GM23338 (cell line): Measurements from ENCODE around the gene TFDP1. TPM values are rescaled to one million over a fixed set of nuclear protein-coding genes. Genes with fewer than 3 reads are reported as not detected.

Source experiments
- ATAC-seq: fragments of 200-7000 bp; cut with Tn5 transposase; 3 replicates; pipeline ENCODE4 v1.9.1; 2020
- DNase-seq: peaks from one replicate; pipeline ENCODE4 v3.0.0-alpha.2; 2015; ENCODE audit warnings: low spot score
- H2AFZ ChIP-seq: fragments of 200-600 bp; sonication (generic); 2 replicates; pipeline ENCODE4 v1.8.0; 2016; ENCODE audit warnings: antibody characterized with exemption, mild to moderate bottlenecking, moderate library complexity
- H3F3A ChIP-seq: fragments of 200-600 bp; sonication (generic); replicated peaks from 2 replicates; pipeline ENCODE4 v1.8.0; 2017; ENCODE audit warnings: antibody characterized with exemption, mixed run types, low read depth
- H3K27ac ChIP-seq: fragments of 200-600 bp; sonication (generic); 2 replicates; pipeline ENCODE4 v1.6.1; 2016; ENCODE audit warnings: low read depth
- H3K27me3 ChIP-seq: fragments of 200-600 bp; sonication (generic); 2 replicates; pipeline ENCODE4 v1.8.0; 2016; ENCODE audit warnings: mild to moderate bottlenecking, mixed run types, moderate library complexity; ENCODE audit not compliant: insufficient read depth
- H3K36me3 ChIP-seq: fragments of 200-600 bp; sonication (generic); 2 replicates; pipeline ENCODE4 v1.8.0; 2016; ENCODE audit warnings: mild to moderate bottlenecking; ENCODE audit not compliant: insufficient read depth
- H3K4me1 ChIP-seq: fragments of 200-600 bp; sonication (generic); 2 replicates; pipeline ENCODE4 v1.8.0; 2016; ENCODE audit warnings: mild to moderate bottlenecking, moderate library complexity; ENCODE audit not compliant: insufficient read depth
- H3K4me2 ChIP-seq: fragments of 200-600 bp; sonication (generic); 2 replicates; pipeline ENCODE4 v1.7.1; 2017; ENCODE audit warnings: mixed run types
- H3K4me3 ChIP-seq: fragments of 200-600 bp; sonication (generic); 2 replicates; pipeline ENCODE4 v1.6.1; 2016; ENCODE audit warnings: mixed run types
- H3K79me2 ChIP-seq: fragments of 200-600 bp; sonication (generic); replicated peaks from 2 replicates; pipeline ENCODE4 v1.8.0; 2017; ENCODE audit warnings: mild to moderate bottlenecking; ENCODE audit not compliant: insufficient read depth
- H3K9me2 ChIP-seq: fragments of 200-600 bp; sonication (generic); 2 replicates; pipeline ENCODE4 v1.8.0; 2017; ENCODE audit not compliant: insufficient read depth
- H4K20me1 ChIP-seq: fragments of 200-600 bp; sonication (generic); replicated peaks from 2 replicates; pipeline ENCODE4 v1.8.0; 2017; ENCODE audit warnings: mild to moderate bottlenecking; ENCODE audit not compliant: insufficient read depth
- H3K27ac Mint-ChIP-seq: 2 replicates; pipeline ENCODE4 v1.8.0; 2020; ENCODE audit warnings: inconsistent platforms, mild to moderate bottlenecking, moderate library complexity, mixed read lengths
- H3K27me3 Mint-ChIP-seq: 3 replicates; pipeline ENCODE4 v1.8.0; 2022; ENCODE audit warnings: low read depth, mild to moderate bottlenecking, moderate library complexity, mixed read lengths, inconsistent platforms; ENCODE audit not compliant: insufficient read depth, poor library complexity
- H3K36me3 Mint-ChIP-seq: 3 replicates; pipeline ENCODE4 v1.8.0; 2021; ENCODE audit warnings: low read depth, mild to moderate bottlenecking, inconsistent platforms, moderate library complexity, mixed read lengths
- H3K4me1 Mint-ChIP-seq: 3 replicates; pipeline ENCODE4 v1.8.0; 2020; ENCODE audit warnings: mild to moderate bottlenecking, inconsistent platforms, mixed read lengths
- H3K4me3 Mint-ChIP-seq: 3 replicates; pipeline ENCODE4 v1.8.0; 2021; ENCODE audit warnings: moderate library complexity, mild to moderate bottlenecking, inconsistent platforms, mixed read lengths
- H3K9me3 Mint-ChIP-seq: 3 replicates; pipeline ENCODE4 v1.8.0; 2020; ENCODE audit warnings: moderate library complexity, mild to moderate bottlenecking, inconsistent platforms, mixed read lengths
- CREB1 ChIP-seq: fragments of 250-450 bp; sonication (Bioruptor Pico); IDR thresholded peaks from 2 replicates; pipeline ENCODE4 v1.5.0; 2020; ENCODE audit warnings: low read depth, mild to moderate bottlenecking, moderate library complexity
- ETS1 ChIP-seq: IDR thresholded peaks from 2 replicates; pipeline ENCODE4 v1.6.1; 2016; ENCODE audit warnings: antibody characterized with exemption
- EZH2 ChIP-seq: fragments of 200-600 bp; sonication (generic); IDR thresholded peaks from one replicate; pipeline ENCODE4 v1.8.0; 2017; ENCODE audit warnings: antibody characterized with exemption, mild to moderate bottlenecking, low read depth; ENCODE audit not compliant: unreplicated experiment
- JUNB ChIP-seq: IDR thresholded peaks from one replicate; pipeline ENCODE4 v1.6.1; 2016; ENCODE audit warnings: antibody characterized with exemption; ENCODE audit not compliant: unreplicated experiment
- NANOG ChIP-seq: IDR thresholded peaks from 2 replicates; pipeline ENCODE4 v1.6.1; 2016; ENCODE audit warnings: antibody characterized with exemption, borderline replicate concordance
- STAT1 ChIP-seq: IDR thresholded peaks from one replicate; pipeline ENCODE4 v1.6.1; 2016; ENCODE audit warnings: antibody characterized with exemption; ENCODE audit not compliant: unreplicated experiment
- ZNF114 ChIP-seq: fragments of 250-450 bp; sonication (Bioruptor Pico); IDR thresholded peaks from 2 replicates; pipeline ENCODE4 v1.5.0; 2020; ENCODE audit warnings: mild to moderate bottlenecking, moderate library complexity
- ZNF331 ChIP-seq: fragments of 250-450 bp; sonication (Bioruptor Pico); IDR thresholded peaks from 2 replicates; pipeline ENCODE4 v1.5.0; 2020; ENCODE audit warnings: low read depth, mild to moderate bottlenecking, moderate library complexity
- polyA plus RNA-seq: library from polyadenylated mRNA; unstranded; fragments of >200 nt; fragmentation: Nextera tagmentation; extraction: Ambion mirVana; gene quantifications from 2 replicates; pipeline ENCODE4 v1.2.1, GENCODE V29; 2016
- total RNA-seq: library from RNA; depleted of rRNA; stranded (reverse); fragments of >200 nt; shearing (Covaris generic); gene quantifications from 2 replicates; pipeline ENCODE4 v1.2.3, GENCODE V29; 2014
- TF ChIP-seq, protein P1 (sequence below): IDR thresholded peaks from one replicate; pipeline ENCODE4 v1.6.1; 2018; ENCODE audit warnings: antibody characterized with exemption; ENCODE audit not compliant: unreplicated experiment
- TF ChIP-seq, protein P2 (sequence below), 2 experiments: fragments of 200-600 bp in 1 of 2; sonication (generic) in 1 of 2; conservative IDR thresholded peaks; 2 replicates each; pipeline versions ENCODE4 v1.5.1 to v1.6.1; 2016 to 2017; ENCODE audit warnings: antibody characterized with exemption in 2 of 2, low read depth in 2 of 2, mild to moderate bottlenecking in 2 of 2, moderate library complexity in 1 of 2

TFDP1 gene
- total and polyA plus RNA-seq, 2 experiments from 2014 or later, result 42.9 to 80.0 TPM

DNA sequence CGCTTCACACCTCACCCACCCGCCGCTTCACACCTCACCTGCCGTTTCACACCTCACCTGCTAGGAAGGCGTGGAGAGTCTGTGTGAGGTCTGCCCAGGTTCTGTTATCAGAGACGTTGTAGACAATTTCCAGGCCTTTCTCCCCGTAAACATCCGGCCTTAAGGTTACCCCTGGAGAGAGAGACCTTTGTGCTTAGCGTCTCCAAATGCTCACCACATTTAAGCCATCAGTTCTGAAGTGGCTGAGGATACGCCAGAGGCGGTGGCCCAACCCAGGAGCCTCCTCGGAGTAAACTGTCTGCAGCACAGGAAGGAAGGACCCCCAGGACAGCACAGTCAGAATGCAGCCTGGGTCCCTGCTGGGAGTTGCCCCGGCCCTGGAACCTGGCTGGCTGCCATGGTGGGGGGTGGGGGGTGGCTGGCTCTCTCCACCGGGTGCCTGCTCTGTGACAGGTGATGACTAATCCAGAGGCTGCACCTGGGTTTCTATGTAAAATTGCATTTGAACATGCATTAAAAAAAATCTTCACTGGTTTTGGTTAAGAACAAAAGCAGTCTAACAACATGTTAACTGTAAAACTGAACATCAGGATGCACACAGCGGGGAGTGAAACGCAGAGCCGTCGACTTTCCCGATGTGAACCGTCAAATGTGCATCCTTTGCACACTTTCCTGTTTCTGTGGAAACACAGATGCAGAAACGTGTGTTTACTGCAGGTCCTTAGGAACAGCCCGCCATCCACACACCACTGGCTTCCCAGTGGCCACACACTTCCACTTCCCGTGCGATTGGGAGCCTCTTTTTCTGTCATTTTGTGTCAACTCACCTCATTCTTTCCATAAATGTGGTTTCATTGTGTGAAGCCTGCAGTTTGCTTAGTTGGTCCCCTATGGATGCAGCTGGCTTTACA is 69.0 kb downstream of the TFDP1 start (continued):
- TF ChIP-seq EZH2 (no peak), ETS1 (no peak), CREB1 (no peak)

- Mint-ChIP-seq H3K9me3 (no peaks in the 10 kb centered on the region), H3K27ac (no peak overlapping the region; the same call in none of the 2 replicates), H3K4me1 (peaks cover 14% of the 10 kb centered on the region), H3K4me3 (no peak overlapping the region), H3K27me3 (peaks cover 11% of the 10 kb centered on the region), H3K36me3 (no peaks in the 10 kb centered on the region)
- Histone ChIP-seq H3K27ac (no peak overlapping the region), H3F3A (no peaks in the 10 kb centered on the region), H3K27me3 (no peaks in the 10 kb centered on the region), H3K4me1 (no peaks in the 10 kb centered on the region), H3K4me3 (no peak overlapping the region), H4K20me1 (no peaks in the 10 kb centered on the region), H3K79me2 (no peaks in the 10 kb centered on the region), H3K36me3 (no peaks in the 10 kb centered on the region), H3K9me2 (no peaks in the 10 kb centered on the region), H2AFZ (no peak overlapping the region), H3K4me2 (no peak overlapping the region)
- ATAC-seq, result no peak
- no peak for DNase-seq
- TF ChIP-seq JUNB (no peak), STAT1 (no peak)
- TF ChIP-seq, protein P1, sequence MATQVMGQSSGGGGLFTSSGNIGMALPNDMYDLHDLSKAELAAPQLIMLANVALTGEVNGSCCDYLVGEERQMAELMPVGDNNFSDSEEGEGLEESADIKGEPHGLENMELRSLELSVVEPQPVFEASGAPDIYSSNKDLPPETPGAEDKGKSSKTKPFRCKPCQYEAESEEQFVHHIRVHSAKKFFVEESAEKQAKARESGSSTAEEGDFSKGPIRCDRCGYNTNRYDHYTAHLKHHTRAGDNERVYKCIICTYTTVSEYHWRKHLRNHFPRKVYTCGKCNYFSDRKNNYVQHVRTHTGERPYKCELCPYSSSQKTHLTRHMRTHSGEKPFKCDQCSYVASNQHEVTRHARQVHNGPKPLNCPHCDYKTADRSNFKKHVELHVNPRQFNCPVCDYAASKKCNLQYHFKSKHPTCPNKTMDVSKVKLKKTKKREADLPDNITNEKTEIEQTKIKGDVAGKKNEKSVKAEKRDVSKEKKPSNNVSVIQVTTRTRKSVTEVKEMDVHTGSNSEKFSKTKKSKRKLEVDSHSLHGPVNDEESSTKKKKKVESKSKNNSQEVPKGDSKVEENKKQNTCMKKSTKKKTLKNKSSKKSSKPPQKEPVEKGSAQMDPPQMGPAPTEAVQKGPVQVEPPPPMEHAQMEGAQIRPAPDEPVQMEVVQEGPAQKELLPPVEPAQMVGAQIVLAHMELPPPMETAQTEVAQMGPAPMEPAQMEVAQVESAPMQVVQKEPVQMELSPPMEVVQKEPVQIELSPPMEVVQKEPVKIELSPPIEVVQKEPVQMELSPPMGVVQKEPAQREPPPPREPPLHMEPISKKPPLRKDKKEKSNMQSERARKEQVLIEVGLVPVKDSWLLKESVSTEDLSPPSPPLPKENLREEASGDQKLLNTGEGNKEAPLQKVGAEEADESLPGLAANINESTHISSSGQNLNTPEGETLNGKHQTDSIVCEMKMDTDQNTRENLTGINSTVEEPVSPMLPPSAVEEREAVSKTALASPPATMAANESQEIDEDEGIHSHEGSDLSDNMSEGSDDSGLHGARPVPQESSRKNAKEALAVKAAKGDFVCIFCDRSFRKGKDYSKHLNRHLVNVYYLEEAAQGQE, result no peak
These were observed 69.6 kb downstream of the TFDP1 start for GRCh38 chr13:113654175-113654560.

GRCh38 chr13:113654591-113655345 is 70.2 kb downstream of the TFDP1 start:
- H4K20me1 ChIP-seq, result no peaks in the 10 kb centered on the region
- H3K36me3 Mint-ChIP-seq, result no peaks in the 10 kb centered on the region
- no peak overlapping the region for H2AFZ ChIP-seq
- no peak overlapping the region for H3K4me3 ChIP-seq
- no peaks in the 10 kb centered on the region for H3K36me3 ChIP-seq
- ATAC-seq (no peak), DNase-seq (no peak)
- H3K4me1 Mint-ChIP-seq, result peaks cover 9% of the 10 kb centered on the region
- no peak overlapping the region for H3K27ac ChIP-seq
- peaks cover 5% of the 10 kb centered on the region for H3K27me3 Mint-ChIP-seq
- H3K4me3 Mint-ChIP-seq, result no peak overlapping the region
- H3K9me2 ChIP-seq, result no peaks in the 10 kb centered on the region
- H3K9me3 Mint-ChIP-seq, result no peaks in the 10 kb centered on the region
- H3K4me2 ChIP-seq, result no peak overlapping the region
- no peaks in the 10 kb centered on the region for H3K4me1 ChIP-seq
- H3F3A ChIP-seq, result no peaks in the 10 kb centered on the region
- no peaks in the 10 kb centered on the region for H3K79me2 ChIP-seq
- no peak overlapping the region for H3K27ac Mint-ChIP-seq
- H3K27me3 ChIP-seq, result no peaks in the 10 kb centered on the region
- TF ChIP-seq ZNF114 (CRISPR knock-in tag), result no peak
- TF ChIP-seq, protein P1, result no peak
- TF ChIP-seq ZNF331 (CRISPR knock-in tag), result no peak
- TF ChIP-seq, protein P2, sequence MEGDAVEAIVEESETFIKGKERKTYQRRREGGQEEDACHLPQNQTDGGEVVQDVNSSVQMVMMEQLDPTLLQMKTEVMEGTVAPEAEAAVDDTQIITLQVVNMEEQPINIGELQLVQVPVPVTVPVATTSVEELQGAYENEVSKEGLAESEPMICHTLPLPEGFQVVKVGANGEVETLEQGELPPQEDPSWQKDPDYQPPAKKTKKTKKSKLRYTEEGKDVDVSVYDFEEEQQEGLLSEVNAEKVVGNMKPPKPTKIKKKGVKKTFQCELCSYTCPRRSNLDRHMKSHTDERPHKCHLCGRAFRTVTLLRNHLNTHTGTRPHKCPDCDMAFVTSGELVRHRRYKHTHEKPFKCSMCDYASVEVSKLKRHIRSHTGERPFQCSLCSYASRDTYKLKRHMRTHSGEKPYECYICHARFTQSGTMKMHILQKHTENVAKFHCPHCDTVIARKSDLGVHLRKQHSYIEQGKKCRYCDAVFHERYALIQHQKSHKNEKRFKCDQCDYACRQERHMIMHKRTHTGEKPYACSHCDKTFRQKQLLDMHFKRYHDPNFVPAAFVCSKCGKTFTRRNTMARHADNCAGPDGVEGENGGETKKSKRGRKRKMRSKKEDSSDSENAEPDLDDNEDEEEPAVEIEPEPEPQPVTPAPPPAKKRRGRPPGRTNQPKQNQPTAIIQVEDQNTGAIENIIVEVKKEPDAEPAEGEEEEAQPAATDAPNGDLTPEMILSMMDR (conservative IDR thresholded peaks at IDR 0.05; ENCODE audit: low read depth in 2 of 2), result no peak
- no peak for TF ChIP-seq NANOG
